GM11168 (cell line): ENCODE results near the gene ZBED3.

Source experiments
- in situ Hi-C: fragments of 300-500 bp; cut with MboI; formaldehyde crosslinking; loops from one replicate; pipeline ENCODE4 v1.12.0; 2022; ENCODE audit warnings: low sequenced_read_pairs; ENCODE audit not compliant: unreplicated experiment

ZBED3 gene

GRCh38 chr5:77022511-77023417 is 64.3 kb downstream of the ZBED3 start:
- in situ Hi-C loops = no loop called here
